Stimulated activated CD4-positive, alpha-beta T cell treated with anti-CD3 and anti-CD28 coated beads, TNF-alpha, amount 100 ng/mL, for 1 hour (primary cell): ENCODE measurements around the gene ZC3H12C.

Source experiments
- DNase-seq, 3 donors: peaks; one replicate each; pipeline ENCODE4 v3.0.0-alpha.2; 2020; ENCODE audit warnings: low read depth in 3 of 3, low spot score in 1 of 3

Gene ZC3H12C

DNA sequence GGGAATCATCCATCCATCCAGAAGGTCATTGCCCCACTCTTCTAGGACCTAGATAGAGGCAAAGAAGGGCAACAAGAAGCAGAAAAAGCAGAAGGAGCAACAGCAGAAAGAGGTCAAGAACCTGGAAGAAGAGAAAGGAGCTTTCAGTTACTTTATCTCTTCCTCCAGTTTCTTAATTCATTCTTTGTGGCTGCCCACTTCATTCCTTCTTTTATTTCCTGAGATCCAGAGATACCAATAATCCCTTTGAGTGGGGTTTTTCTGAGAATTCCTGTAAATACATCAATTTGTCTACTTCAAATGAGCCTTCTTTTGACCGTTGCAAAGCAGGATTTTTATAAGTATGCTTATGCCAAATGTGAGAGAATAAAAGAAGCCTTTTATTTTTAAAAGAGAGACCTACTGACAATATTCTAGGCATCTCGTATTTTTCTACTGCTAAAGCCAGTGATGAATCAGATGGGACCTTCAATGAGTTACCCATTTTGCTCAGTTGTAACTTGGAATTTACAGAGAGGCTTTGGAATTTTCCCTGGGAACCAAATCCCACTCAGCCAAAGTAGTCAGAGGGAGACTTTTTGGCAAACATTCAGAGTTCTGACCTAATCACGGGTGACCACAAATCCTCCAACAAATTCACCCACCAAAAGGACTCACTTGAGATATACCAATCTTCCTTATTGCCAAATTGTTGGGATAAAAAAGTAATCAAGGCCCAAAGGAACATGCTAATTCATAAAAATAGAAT lies 54.9 kb downstream of the ZC3H12C start:
- DNase-seq = no peak

DNA sequence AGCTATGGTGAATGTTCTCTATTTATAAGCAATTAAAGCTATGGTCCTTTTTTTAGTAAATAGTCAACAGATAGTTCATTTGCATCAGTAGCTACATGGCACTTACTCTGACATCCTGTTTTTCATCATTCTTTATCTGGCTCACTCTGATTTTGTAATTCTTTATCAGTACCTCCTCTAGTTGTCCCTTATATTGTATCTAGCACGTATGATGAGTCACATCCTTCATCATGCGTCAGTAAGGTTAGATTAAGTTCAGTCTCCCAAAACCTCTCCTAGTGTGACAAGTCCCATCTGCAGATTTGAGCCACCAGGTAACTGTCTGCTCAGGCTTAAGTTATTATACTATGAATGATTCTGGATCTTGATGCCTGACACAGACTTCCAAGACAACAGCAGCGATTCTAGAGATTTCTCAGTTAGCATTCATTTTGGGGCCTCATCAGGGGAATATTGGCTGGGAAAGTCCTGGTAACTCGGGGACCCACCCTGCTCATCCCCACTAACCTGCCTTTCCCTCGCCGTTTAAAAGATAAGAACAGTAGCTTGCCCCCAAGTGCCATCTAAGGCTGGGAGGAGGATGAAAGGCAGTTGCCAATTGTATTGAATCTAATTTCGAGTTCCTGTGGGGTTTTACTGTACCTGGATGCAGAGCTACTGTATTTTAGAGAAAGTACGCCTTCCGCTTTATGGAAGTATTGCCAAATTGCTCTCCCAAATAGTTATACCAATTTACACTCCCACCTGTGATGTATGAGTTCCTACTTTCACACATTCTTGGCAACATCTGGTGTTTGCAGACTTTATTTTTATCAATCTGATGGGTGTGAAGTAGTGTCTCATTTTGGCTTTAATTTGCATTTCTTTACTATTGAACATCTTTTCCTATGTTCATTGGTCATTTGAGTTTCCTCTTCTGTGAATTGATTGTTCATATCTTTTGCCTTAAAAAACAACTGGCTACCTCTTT lies 55.9 kb downstream of the ZC3H12C start:
- DNase-seq = no peak

DNA sequence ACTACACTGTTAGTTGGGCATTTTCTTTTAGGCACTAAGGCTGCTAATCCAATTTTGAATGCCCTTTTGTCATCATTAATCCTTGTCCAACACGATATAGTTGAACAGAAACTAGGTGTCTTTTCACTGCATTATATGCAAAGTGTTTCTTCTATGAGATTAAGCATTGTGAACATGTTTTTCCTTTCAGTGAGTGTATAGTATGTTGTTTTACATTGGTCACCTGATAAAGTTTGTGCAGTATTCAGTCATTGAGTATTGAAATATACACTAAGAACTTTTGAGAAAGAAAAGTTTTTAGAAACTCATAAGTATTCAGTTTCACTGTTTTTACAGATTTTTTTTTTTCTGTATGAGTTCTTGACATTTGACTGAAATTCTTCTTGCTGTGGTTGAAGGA lies 59.0 kb downstream of the ZC3H12C start:
- no peak for DNase-seq

DNA sequence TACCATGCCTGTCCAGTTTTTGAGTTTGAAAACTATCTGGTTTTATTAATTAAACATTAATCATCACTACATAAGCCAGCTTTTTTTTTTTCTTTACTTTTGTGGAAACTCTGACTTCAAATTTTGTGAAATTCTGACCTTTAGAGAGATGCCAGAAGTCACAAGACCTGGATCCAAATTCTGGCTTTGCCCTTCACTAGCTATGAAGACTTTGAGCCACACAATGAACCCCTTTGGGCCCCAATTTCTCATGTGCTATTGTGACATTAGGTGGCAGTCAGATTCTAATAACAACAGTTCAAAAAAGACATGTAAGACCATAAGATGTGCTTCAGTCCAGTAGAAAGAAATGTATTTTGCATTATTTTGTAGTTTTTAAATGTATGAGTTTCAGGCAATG lies 60.3 kb downstream of the ZC3H12C start:
- DNase-seq = no peak

DNA sequence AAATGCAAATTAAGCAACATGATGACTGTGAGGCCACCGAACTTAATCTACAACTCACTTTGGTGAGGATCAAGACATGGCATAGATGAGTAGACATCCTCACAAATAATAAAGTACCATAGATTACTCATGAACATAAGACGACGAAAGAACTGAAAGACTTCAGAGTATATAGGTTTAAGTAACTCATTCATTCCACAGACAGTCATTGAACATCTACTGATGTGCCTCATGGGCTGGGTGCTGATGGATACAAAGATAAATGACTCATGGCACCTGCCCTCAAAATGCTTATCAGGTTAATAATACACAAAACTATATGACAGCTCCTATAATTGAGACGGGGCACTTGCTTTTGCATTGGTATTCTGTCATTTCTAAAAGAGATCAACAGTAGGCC lies 63.3 kb downstream of the ZC3H12C start:
- no peak for DNase-seq

DNA sequence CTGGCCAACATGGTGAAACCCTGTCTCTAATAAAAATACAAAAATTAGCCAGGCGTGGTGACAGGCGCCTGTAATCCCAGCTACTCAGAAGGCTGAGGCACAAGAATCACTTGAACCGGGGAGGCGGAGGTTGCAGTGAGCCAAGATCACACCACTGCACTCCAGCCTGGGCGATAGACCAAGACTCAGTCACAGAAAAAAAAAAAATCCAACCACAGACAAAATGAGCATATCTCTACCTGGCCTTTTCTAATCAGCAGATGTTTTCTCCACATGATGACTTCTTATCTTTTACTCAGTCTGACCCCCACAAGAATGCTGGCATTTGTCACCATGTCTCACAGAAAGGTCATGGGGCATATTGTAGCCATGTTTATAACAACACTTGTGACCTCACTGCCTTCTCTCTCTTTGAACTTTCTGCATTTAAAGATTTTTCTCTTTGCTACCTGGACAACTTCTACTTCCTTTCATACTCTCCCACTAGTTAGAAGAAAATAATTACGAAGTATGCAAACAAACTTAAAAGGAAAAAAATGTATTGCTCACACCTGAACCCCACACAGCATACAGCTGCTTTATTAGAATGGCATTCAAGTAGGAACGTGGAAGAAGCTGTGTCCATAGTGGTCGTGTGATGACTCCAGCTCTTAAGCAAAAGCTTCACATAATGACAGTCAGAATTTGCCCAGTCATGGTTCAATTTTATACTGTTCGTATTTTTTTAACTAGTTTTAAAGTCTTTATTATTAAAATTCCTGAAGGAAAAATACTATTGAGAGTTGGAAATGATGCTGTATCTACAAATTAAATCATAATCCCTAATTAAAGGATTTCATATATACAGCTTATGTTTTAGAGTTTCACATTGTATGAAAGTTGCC lies 65.4 kb downstream of the ZC3H12C start:
- no peak for DNase-seq

DNA sequence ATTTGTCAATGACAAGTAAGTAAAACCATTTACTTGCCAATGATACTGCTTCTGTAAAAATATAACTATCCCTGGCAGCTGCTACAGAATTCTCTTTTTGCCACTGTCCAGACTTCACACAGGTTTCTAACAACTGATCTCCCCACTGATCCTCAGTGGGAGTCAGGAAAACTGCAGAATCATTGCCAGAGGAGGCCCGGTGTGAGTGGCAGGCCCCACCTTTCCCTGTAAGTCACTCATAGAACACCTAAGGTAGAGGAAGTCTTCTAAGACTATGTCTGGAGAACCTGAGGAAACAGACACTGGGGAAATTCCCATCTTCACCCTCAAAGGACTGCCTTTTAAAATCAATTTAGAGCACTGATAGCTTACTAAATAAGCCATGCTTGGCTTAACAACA lies 66.3 kb downstream of the ZC3H12C start:
- no peak for DNase-seq

DNA sequence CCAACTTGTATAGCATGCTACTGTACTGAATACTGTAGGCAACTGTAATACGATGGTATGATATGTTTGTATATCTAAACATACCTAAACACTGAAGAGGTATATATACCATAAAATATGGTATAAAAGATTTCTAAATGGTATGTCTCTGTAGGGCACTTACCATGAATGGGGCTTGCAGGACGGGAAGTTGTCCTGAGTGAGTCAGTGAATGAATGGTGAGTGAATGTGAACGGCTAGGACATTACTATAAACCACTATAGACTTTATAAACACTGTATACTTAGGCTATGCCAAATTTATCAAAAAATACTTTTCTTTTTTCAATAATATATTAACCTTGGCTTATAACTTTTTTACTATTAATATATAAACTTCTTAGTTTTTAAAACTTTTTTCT lies 66.8 kb downstream of the ZC3H12C start:
- no peak for DNase-seq

DNA sequence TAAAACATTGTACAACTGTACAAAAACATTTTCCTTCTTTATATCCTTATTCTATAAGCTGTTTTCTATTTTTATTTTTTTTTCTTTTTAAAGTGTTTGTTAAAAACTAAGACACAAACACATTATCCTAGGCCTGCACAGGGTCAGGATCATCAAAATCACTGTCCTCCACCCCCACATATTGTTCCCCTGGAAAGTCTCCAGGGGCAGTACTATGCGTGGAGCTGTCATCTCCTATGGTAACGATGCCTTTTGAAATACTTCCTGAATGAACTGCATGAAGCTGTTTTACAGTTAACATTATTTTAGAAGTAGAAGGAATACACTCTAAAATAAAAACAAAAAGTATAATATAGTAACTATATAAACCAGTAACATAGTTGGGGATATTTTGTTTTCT lies 67.2 kb downstream of the ZC3H12C start:
- DNase-seq = no peak

DNA sequence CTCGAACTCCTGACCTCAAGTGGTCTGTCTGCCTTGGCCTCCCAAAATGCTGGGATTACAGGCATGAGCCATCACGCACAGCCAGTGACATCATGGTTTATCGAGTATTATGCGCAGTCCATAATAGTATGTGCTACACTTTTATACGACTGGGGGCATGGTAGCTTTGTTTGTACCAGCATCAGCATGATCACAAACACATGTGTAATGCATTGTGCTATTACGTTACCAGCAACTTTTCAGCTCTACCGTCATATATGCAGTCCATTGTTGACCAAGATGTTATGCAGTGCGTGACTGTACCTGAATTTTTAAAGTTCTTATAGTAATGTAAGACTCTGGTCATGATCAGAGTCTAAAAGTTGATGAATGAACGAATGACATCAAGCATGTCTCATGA lies 67.9 kb downstream of the ZC3H12C start:
- no peak for DNase-seq

DNA sequence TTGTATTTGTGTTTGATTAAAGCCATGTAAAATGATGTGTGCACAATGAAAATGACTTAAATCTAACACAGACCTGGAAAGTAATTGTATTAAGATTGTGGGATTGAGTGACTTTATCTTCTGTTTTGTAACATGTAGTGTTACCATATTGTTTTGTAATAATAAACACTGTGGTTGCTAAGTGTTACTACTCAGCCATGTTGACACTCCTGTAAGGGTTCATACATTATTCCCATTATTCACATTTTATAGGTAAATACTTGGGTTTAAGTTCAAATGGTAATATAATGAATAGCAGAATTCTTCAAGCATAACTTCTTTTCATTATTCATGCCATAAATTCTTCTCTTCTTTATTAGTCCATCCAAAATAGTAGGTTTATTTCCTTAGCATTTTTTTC lies 69.0 kb downstream of the ZC3H12C start:
- DNase-seq = no peak

DNA sequence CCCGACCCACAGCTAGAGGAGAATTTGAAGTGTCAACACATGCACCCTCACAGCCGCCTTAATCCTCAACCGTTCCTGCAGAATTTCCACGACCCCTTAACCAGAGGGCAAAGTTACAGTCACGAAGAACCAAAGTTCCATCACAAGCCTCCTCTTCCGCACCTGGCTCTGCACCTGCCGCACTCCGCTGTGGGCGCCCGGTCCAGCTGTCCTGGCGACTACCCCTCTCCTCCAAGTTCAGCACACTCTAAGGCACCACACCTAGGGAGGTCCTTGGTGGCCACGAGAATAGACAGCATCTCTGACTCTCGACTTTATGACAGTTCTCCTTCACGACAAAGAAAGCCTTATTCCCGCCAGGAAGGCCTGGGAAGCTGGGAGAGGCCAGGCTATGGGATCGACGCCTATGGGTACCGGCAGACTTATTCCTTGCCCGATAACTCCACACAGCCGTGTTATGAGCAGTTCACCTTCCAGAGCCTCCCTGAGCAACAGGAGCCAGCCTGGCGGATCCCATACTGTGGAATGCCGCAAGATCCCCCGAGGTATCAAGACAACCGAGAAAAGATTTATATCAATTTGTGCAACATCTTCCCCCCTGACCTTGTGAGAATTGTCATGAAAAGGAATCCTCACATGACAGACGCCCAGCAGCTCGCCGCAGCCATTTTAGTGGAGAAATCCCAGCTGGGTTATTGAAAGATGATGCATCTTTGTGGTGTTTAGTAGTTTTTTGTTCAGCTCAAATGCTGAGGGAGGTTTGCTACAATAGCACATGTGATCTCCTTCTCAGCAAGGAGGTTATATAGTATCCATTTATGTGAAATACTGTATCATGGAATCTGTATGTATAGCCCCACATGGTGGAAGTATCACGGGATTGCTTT lies 72.1 kb downstream of the ZC3H12C start:
- DNase-seq = no peak

DNA sequence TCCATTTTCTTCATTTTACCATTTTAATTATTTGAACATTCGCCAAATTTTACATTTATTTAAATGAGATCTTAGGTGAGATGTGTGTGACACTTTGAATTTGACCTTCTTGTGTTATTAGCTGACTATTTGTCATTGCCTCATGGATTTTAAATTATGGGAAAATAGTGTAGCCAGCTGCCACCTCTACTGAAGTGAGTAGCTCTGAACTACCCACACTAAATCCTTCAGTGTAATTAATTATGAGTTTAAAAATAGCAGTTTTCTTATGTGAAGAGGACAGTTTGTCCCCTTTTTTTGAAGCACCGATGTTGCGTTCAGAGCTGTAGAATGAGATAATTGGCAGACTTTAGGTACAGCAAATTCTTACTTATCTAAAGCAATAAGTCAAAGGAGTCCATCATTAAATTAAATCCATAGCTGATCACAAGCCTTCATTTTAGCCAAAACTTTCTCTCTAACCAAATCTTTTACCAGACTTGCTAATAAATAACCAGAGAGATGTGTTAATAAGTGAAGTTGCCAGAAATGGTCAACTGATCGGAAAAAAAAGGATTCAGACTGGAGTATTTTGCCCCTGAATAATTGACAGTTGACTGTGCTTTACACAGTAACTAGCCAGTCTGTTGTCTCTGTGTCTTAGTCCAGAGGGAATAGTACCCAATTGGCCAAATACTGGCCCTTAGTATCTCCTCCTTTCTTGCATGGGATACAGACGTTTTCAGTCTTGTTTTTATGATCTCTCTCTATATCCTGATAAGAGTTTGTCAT lies 75.0 kb downstream of the ZC3H12C start:
- DNase-seq = no peak

DNA sequence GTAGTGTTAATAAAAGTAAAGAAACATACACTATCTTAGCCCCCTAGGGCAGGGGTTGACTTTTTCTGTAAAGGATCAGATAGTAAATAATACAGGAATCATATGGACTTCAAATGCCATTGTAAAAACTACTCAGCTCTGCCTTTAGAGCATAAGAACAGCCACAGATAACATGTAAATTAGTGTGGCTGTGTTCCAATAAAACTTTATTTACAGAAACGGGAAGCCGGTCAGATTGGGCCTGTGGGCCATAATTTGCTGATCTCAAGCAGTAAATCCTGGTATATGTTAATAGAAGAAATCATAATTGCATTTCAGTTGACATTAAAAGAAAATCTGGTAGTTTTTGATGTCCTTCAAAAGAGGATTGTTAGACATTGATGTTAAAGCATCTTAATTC lies 76.5 kb downstream of the ZC3H12C start:
- no peak for DNase-seq

DNA sequence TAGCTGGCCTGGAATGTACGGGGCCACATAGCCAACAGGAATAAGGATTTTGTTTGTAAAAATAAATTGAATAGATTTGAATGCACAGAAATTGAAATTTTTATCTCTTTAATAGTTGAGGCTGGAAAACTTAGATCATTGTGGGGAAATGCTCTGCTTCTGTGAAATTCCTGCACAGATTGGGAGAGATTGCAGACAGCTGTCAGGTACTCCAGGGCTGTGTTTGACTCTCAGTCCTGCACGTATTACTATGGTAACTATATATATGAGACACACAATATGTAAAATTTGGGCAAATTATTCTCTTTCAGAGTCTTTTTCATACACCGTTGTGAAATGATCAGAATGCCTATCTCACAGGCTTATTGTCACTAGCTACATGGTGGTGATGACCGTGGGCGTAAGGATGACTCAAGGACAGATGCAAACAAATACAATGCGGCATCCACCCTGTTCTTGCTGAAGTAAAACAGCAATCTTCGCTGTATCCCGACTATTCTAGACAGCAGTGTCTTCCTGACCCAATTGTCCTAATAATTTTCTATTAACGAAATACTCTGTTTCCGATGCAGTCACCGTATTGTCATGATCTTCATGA lies 79.4 kb downstream of the ZC3H12C start:
- no peak for DNase-seq

DNA sequence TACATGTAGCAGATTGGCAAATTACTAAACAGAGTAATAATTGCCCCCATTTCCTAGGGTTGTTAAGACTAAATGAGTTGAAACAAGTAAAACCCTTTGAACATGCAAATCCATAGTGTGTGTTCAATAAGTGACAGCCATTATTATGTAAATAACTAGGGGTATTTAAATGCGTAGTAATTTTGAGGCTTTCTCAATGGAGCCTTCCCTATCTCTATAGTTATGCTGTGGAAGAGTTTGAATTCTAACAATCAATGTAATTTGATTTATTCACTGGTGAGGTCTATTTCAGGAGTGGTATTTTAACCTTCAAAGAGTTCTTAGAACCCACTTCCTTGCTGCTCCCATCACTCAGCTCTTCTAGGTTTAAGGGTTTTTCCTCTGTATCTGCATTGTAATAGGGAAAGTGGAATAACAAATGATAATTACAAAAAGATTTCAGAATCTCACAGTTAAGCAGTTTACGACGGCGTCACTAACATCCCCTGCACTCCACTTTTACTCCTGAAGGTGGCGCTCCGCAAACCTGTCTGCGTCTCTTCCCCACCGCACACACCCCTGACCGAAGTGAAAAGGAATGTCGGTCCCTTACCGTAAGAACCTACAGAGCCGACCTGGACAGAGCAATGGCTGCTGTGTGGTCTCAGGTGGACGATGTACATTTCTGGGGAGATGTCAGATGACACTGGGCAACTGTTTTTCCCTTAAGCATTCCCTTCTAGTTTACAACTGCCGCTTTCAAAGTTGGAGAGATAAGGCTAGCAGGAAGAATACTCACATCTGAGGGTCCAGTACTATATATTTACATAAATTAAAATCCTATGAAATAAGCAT lies 80.8 kb downstream of the ZC3H12C start:
- peak in 2 of 3 donors; percentile 9 to 50 for DNase-seq

DNA sequence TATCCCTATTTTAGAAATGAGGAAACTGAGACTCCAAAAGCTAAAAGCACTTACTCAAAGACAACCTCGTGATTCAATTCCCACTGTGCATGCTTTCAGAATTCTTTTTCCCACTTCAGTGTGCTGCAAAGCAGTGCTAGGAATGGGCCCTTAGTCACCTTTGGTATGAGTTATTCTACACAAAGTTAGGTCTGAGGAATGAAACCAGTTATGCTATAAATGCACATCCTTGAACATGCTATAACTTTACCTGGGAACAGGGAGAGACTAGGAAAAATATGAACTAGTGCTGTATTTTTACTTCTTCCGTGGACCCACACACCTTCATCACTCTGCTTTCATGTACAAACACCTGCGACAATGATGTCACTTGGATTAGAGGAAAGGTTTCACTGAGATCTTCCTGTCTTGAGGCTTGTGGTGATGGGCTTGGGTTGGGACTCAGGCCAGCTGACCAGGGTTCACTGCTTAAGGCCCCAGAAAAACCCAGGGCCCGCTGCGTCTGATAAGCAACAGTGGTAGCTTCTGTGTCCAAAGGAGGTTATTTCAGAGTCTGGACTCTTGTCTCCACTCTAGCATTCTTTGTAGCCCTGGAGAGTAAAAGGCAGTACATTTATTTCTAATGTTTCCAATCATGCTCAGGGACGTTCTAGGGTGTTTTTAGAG lies 81.6 kb downstream of the ZC3H12C start:
- no peak for DNase-seq
